Gastrocnemius medialis (tissue), 4 donors: ENCODE measurements around the gene DAPP1.

ENCODE experiments used
- POLR2A ChIP-seq, 2 donors: fragments of 450-650 bp; IDR thresholded peaks; one replicate each; pipeline ENCODE4 v1.6.1; 2017; ENCODE audit warnings: antibody characterized with exemption in 2 of 2, mild to moderate bottlenecking in 2 of 2, moderate library complexity in 2 of 2
- TF ChIP-seq, protein P1 (sequence below), 5 experiments: fragments of 450-650 bp in 3 of 5; fragments of 200-600 bp in 2 of 5; sonication (generic) in 2 of 5; IDR thresholded peaks in 4 of 5; conservative IDR thresholded peaks in 1 of 5; 1 replicate in 4 of 5; 2 replicates in 1 of 5; pipeline ENCODE4 v1.5.1; 2016 to 2019; ENCODE audit warnings: antibody characterized with exemption in 5 of 5, mild to moderate bottlenecking in 3 of 5, moderate library complexity in 3 of 5

DNA sequence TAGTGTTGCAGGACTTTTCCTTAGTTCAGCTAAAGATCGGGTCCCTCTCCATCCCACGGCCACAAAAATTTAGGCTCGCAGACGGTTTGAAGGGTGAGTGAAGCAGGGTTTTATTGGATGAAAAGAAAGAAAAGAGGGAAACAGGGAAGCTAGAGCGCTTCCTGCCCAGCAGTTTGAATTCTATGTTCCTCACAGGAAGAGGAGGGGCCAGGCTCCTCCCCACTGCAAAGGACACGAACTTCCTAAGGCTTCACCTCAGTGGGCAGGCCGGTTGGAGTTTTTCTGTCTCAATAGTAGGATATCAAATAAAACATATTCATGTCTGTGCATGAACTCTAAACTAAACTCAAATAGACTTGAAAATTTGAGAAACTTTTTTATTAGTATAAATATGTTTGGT, 27.4 kb downstream of the DAPP1 start:
- no peak for TF ChIP-seq POLR2A (IDR thresholded peaks at IDR 0.05)
- TF ChIP-seq, protein P1, sequence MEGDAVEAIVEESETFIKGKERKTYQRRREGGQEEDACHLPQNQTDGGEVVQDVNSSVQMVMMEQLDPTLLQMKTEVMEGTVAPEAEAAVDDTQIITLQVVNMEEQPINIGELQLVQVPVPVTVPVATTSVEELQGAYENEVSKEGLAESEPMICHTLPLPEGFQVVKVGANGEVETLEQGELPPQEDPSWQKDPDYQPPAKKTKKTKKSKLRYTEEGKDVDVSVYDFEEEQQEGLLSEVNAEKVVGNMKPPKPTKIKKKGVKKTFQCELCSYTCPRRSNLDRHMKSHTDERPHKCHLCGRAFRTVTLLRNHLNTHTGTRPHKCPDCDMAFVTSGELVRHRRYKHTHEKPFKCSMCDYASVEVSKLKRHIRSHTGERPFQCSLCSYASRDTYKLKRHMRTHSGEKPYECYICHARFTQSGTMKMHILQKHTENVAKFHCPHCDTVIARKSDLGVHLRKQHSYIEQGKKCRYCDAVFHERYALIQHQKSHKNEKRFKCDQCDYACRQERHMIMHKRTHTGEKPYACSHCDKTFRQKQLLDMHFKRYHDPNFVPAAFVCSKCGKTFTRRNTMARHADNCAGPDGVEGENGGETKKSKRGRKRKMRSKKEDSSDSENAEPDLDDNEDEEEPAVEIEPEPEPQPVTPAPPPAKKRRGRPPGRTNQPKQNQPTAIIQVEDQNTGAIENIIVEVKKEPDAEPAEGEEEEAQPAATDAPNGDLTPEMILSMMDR (IDR thresholded peaks at IDR 0.05 in 4 of 5, conservative IDR thresholded peaks at IDR 0.05 in 1 of 5), result no peak
